ENCODE results near the gene CACHD1.
"Not testable (repeated sequence)": the region's sequence is repeated elsewhere in the genome, so short reads cannot be mapped to it uniquely, and the experiment has no call there.

The CACHD1 gene

GRCh38 chr1:64505232-64505943 is 35.5 kb downstream of the CACHD1 start:
- TF ChIP-seq CTCF (IDR thresholded peaks at IDR 0.05; ENCODE audit: control insufficient read depth, insufficient read depth, low read depth, low read length, missing control alignments), result no peak
- DNase-seq (ENCODE audit: low read depth), result no peak
- peak overlapping the region; percentile 25 for H3K4me3 ChIP-seq (ENCODE audit: control insufficient read depth, low read depth, low read length)

GRCh38 chr1:64505944-64506655 is 36.2 kb downstream of the CACHD1 start:
- no peak for DNase-seq (ENCODE audit: low read depth)
- no peak overlapping the region; the same call in 1 of the 2 replicates for H3K4me3 ChIP-seq (ENCODE audit: control insufficient read depth, low read depth, low read length)

GRCh38 chr1:64508629-64509028 is 38.7 kb downstream of the CACHD1 start:
- H3K4me3 ChIP-seq (ENCODE audit: control insufficient read depth, low read depth, low read length), result no peak overlapping the region
- no peak for TF ChIP-seq CTCF (IDR thresholded peaks at IDR 0.05; ENCODE audit: control insufficient read depth, insufficient read depth, low read depth, low read length, missing control alignments)
- DNase-seq (ENCODE audit: low read depth), result no peak

More at GRCh38 chr1:64505944-64506655, 36.2 kb downstream of the CACHD1 start:
- TF ChIP-seq CTCF (IDR thresholded peaks at IDR 0.05; ENCODE audit: control insufficient read depth, insufficient read depth, low read depth, low read length, missing control alignments), result no peak

GRCh38 chr1:64511044-64511443 is 41.1 kb downstream of the CACHD1 start:
- no peak overlapping the region for H3K4me3 ChIP-seq (ENCODE audit: control insufficient read depth, low read depth, low read length)
- TF ChIP-seq CTCF (IDR thresholded peaks at IDR 0.05; ENCODE audit: control insufficient read depth, insufficient read depth, low read depth, low read length, missing control alignments), result no peak
- no peak for DNase-seq (ENCODE audit: low read depth)

GRCh38 chr1:64512206-64512605 is 42.3 kb downstream of the CACHD1 start:
- H3K4me3 ChIP-seq (ENCODE audit: control insufficient read depth, low read depth, low read length); DNase-seq (ENCODE audit: low read depth): not testable (repeated sequence)

GRCh38 chr1:64513545-64513944 is 43.6 kb downstream of the CACHD1 start:
- no peak overlapping the region for H3K4me3 ChIP-seq (ENCODE audit: control insufficient read depth, low read depth, low read length)
- no peak for DNase-seq (ENCODE audit: low read depth)
- TF ChIP-seq CTCF (IDR thresholded peaks at IDR 0.05; ENCODE audit: control insufficient read depth, insufficient read depth, low read depth, low read length, missing control alignments), result no peak

GRCh38 chr1:64514197-64514765 is 44.4 kb downstream of the CACHD1 start:
- TF ChIP-seq CTCF (IDR thresholded peaks at IDR 0.05; ENCODE audit: control insufficient read depth, insufficient read depth, low read depth, low read length, missing control alignments), result no peak
- DNase-seq (ENCODE audit: low read depth), result no peak
- no peak overlapping the region for H3K4me3 ChIP-seq (ENCODE audit: control insufficient read depth, low read depth, low read length)

Measured in AG09309 (cell line).